Panc1 (cell line): ENCODE measurements around the gene KCNN3.

ENCODE experiments used
- CTCF ChIP-seq: fragments of 450-650 bp; IDR thresholded peaks from 2 replicates; pipeline ENCODE4 v1.5.1; 2017; ENCODE audit warnings: mild to moderate bottlenecking
- POLR2AphosphoS5 ChIP-seq: IDR thresholded peaks from 2 replicates; pipeline ENCODE4 v1.6.1; 2012; ENCODE audit warnings: mild to moderate bottlenecking, low read depth, low read length, moderate library complexity
- SIN3A ChIP-seq: IDR thresholded peaks from 2 replicates; pipeline ENCODE4 v1.6.1; 2012; ENCODE audit warnings: low read depth, mild to moderate bottlenecking, low read length, moderate library complexity, borderline replicate concordance; ENCODE audit not compliant: insufficient read depth
- TCF7L2 ChIP-seq: IDR thresholded peaks from 2 replicates; pipeline ENCODE4 v1.6.1; 2011; ENCODE audit warnings: mild to moderate bottlenecking, low read depth, low read length, inconsistent platforms
- TF ChIP-seq, protein P1 (sequence below), 2 experiments: IDR thresholded peaks; 2 replicates each; pipeline ENCODE4 v1.6.1; 2011 to 2012; ENCODE audit warnings: low read depth in 2 of 2, control low read depth in 1 of 2, low read length in 1 of 2, mild to moderate bottlenecking in 1 of 2, moderate library complexity in 1 of 2; ENCODE audit not compliant: insufficient read depth in 1 of 2

DNA sequence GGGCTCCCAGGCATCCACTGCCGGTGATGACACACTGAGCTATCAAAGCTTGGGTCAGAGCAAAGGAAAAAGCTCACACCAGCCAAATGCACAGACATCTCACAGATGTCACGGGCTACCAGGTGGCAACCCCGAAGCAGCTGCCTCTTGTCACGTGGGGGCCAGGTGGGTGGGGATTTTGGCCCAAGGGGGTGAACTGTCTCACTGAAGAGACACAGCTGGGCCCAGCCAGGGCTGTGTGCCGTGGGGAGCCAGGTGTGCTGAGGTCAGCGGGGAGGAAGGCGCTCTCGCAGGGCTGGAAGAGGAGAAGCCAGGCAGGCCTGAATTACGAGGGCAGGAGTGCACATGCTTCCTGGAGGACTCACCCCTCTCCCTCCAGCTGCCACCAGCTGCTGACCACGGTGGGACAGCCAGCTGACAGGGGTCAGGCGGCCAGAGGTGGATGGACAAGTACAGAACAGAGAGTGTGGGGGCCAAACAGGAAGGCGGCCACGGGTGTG lies 32.4 kb downstream of the KCNN3 start:
- TF ChIP-seq CTCF = no peak
- TF ChIP-seq POLR2AphosphoS5 = no peak
- no peak for TF ChIP-seq SIN3A
- TF ChIP-seq, protein P1, sequence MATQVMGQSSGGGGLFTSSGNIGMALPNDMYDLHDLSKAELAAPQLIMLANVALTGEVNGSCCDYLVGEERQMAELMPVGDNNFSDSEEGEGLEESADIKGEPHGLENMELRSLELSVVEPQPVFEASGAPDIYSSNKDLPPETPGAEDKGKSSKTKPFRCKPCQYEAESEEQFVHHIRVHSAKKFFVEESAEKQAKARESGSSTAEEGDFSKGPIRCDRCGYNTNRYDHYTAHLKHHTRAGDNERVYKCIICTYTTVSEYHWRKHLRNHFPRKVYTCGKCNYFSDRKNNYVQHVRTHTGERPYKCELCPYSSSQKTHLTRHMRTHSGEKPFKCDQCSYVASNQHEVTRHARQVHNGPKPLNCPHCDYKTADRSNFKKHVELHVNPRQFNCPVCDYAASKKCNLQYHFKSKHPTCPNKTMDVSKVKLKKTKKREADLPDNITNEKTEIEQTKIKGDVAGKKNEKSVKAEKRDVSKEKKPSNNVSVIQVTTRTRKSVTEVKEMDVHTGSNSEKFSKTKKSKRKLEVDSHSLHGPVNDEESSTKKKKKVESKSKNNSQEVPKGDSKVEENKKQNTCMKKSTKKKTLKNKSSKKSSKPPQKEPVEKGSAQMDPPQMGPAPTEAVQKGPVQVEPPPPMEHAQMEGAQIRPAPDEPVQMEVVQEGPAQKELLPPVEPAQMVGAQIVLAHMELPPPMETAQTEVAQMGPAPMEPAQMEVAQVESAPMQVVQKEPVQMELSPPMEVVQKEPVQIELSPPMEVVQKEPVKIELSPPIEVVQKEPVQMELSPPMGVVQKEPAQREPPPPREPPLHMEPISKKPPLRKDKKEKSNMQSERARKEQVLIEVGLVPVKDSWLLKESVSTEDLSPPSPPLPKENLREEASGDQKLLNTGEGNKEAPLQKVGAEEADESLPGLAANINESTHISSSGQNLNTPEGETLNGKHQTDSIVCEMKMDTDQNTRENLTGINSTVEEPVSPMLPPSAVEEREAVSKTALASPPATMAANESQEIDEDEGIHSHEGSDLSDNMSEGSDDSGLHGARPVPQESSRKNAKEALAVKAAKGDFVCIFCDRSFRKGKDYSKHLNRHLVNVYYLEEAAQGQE (IDR thresholded peaks at IDR 0.05; ENCODE audit: insufficient read depth in 1 of 2, low read depth in 2 of 2, low read length in 1 of 2) = no peak
- TF ChIP-seq TCF7L2 = no peak
